HT-29 (cell line): ENCODE measurements around the gene GSK3B. TPM values are rescaled to one million over a fixed set of nuclear protein-coding genes. Genes with fewer than 3 reads are reported as not detected.
"Not testable (repeated sequence)": the region's sequence is repeated elsewhere in the genome, so short reads cannot be mapped to it uniquely, and the experiment has no call there.

Experiments
- DNase-seq: peaks from one replicate; pipeline ENCODE4 v3.0.0-alpha.2; 2015; ENCODE audit warnings: low spot score
- total RNA-seq: library from RNA; depleted of rRNA; stranded (reverse); fragments of >200 nt; shearing (Covaris generic); gene quantifications from 2 replicates; pipeline ENCODE4 v1.2.3, GENCODE V29; 2014

Gene GSK3B
- total RNA-seq, 1 experiment from 2014 or later = 25.2 TPM

- DNase-seq = no peak
Observed at GRCh38 chr3:120013481-120013880, 80.8 kb downstream of the GSK3B start.

GRCh38 chr3:120005741-120006140 is 88.5 kb downstream of the GSK3B start:
- DNase-seq = not testable (repeated sequence)

- not testable (repeated sequence) for DNase-seq
Observed at GRCh38 chr3:120004008-120004498, 90.2 kb downstream of the GSK3B start.

DNA sequence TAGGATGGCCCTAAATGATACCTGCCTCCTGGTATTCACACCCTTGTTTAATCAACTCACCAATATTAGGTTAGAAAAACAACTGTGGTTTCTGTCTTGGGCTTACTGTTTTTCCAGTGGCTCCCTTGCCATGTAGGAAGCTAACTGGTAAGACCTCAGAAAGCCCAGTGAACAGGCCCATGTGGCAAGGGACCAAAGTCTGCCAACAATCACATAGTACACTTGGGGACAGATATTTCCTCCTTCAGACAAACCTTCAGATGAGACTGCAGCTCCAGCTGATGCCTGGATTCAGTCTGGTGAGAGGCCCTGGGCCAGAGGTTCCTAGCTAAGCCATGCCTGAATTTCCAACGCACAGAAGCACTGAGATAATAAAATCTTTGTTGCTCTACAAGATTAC is 96.1 kb downstream of the GSK3B start:
- DNase-seq = no peak

GRCh38 chr3:119990888-119991287 is 103.4 kb downstream of the GSK3B start:
- DNase-seq = no peak

GRCh38 chr3:119989981-119990655 is 104.1 kb downstream of the GSK3B start:
- DNase-seq = no peak

DNA sequence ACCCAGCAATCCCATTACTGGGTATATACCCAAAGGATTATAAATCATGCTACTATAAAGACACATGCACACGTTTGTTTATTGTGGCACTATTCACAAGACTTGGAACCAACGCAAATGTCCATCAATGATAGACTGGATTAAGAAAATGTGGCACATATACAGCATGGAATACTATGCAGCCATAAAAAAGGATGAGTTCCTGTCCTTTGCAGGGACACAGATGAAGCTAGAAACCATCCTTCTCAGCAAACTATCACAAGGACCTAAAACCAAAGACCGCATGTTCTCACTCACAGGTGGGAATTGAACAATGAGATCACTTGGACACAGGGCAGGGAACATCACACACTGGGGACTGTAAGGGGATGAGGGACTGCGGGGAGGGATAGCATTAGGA is 107.4 kb downstream of the GSK3B start:
- not testable (repeated sequence) for DNase-seq

DNA sequence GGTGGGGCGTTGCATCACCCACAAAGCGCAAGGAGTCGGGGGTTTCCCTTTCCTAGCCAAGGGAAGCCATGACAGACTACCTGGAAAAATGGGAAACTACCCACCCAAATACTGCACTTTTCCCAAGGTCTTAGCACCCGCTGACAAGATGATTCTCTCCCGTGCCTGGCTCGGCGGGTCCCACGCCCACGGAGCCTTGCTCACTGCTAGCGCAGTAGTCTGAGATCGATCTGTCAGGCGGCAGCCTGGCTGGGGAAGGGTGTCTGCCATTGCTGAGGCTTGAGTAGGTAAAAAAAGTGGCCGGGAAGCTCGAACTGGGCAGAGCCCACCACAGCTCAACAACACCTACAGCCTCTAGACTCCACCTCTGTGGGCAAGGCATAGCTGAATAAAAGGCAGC is 112.9 kb downstream of the GSK3B start:
- DNase-seq = no peak

GRCh38 chr3:119978554-119979208 is 115.6 kb downstream of the GSK3B start:
- no peak for DNase-seq

DNA sequence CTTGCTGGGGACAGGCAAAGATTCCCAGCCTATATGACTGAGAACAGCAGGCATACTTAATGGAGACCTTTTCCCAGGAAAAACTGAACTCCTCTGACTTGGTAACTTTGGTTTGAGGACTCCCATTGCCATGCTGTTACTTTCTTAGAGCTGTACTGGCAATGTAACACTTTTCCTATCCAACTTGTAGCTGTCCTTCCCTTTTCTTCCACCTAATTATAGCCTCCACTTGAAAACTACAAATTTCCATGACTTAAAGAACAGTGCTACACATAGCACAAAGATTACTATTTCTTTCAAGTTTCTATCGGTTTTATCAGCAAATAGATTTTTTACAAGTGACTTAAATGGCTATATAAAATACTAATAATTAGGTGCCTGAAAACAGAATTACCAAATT is 116.9 kb downstream of the GSK3B start:
- DNase-seq = no peak

DNA sequence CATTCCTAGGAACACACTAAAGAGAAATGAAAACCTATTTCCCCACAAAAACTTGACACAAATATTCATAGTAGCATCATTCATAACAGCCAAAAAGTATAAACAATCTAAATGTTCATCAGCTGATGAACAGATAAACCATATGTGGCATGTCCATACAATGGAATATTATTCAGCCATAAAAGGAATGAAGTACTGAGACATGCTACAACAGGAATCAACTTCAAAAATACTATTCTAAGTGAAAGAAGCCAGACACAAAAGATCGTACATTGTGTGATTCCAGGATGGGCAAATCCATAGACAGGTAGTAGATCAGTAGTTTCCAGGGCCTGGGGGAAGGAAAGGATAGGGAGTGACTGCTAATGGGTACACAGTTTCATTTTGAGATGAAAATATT is 118.0 kb downstream of the GSK3B start:
- DNase-seq = no peak

GRCh38 chr3:119974656-119975055 is 119.6 kb downstream of the GSK3B start:
- no peak for DNase-seq

DNA sequence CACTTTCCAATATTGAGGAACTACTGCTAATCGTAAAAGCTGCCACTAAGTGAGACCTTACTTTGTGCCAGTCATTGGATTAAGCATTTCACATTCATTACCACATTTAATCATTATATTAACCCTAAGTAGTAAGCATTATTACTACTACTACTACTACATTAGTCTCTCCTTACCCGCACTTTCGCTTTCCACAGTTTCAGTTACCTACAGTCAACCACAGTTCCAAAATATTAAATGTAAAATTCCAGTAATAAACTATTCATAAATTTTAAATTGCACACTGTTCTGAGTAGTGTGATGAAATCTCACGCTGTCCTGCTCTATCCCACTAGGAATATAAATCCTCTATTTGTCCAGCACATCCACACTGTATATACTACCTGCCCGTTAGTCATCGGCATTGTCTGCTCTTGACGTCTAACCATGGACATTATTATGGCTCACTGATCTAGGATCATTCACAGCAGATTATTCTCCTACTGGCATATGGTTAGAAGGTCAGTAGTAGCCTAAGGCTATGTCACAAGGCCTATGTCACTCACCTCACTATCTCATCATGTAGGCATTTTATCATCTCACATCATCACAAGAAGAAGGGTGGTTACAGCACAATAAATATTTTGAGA is 121.1 kb downstream of the GSK3B start:
- no peak for DNase-seq

- DNase-seq = no peak
Observed at GRCh38 chr3:119969759-119970158, 124.5 kb downstream of the GSK3B start.

DNA sequence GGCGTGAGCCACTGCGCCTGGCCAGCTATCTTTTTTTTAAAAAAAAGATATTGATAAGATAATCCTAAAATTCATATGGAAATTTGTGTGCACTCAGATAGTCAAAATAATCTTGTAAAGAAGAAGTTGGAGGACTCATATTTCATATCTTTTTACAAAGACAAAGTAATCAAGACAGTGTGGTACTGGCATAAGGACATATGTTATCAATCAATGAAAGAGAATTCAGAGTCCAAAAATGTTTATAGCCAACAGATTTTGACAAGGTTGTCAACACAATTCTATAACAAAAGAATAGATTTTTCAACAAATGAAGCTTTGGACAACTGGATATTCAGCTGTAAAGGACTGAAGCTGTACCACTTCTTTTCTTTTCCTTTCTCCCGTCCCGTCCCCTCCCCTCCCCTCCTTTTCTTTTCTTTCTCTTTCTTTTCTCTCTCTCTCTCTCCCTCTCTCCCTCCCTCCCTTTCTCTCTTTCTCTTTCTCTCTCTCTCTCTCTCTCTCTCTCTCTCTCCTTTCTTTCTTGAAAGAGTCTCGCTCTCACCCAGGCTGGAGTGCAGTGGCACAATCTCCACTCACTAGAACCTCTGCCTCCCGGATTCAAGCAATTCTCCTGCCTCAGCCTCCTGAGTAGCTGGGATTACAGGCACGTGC is 126.8 kb downstream of the GSK3B start:
- no peak for DNase-seq

GRCh38 chr3:119965692-119966091 is 128.6 kb downstream of the GSK3B start:
- DNase-seq = no peak

DNA sequence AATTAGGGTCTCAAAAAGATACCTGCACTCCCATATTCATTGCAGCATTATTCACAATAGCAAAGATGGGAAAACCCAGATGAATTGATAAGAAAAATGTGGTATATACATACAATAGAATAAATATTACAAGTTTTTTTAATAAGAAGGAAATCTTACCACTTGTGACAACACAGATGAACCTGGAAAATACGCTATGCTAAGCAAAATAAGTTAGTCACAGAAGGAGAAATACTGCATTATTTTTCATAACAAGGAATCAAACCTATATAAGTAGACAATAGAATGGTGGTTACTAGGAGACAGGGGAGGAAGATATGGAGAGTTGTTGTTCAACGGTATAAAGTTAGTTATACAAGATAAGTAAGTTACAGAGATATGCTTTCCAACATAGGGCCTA is 130.0 kb downstream of the GSK3B start:
- no peak for DNase-seq

DNA sequence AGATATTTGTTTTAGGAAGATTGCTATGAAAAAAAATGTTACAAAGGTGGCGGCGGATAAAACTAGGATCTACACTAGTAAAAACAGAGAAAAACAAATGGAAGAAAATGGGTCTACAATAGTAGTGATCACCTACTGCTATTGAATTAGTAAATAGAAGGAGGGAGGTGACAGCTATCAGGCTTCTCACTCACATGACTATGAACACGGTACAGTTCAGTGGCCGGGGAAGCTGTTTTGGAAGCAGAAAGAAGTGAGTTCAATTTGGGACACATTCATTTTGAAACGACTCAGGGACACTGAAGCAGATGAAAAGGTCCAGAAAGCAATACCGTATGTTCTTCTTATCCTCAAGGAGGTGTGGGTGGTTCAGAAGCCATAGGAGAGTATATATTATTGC is 138.3 kb downstream of the GSK3B start:
- DNase-seq = no peak

- DNase-seq = no peak
Observed at GRCh38 chr3:119950666-119951325, 143.5 kb downstream of the GSK3B start.

- DNase-seq = no peak
Observed at GRCh38 chr3:119945291-119945690, 149.0 kb downstream of the GSK3B start.

GRCh38 chr3:119944091-119944490 is 150.2 kb downstream of the GSK3B start:
- DNase-seq = no peak

DNA sequence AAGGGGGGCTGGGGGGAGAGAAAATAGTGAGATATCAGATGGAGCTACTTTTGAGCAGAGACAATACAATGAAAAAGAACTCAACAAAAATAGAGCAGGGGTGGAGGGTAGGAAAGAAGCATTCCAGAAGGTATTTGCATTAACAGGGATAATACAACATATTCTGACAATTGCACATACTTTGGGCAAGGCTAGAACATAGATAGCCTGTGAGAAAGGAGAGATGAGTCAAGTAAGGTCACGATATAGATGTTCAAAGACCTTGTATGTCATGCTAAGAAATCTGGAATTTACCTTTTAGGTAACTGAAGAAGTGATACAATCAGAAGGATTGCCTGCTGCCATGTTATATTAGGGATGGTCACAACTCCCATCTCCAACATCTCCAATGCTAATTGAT is 155.2 kb downstream of the GSK3B start:
- no peak for DNase-seq
